ENCODE data around the gene PARVG. TPM values are rescaled to one million over a fixed set of nuclear protein-coding genes. Genes with fewer than 3 reads are reported as not detected.

Gene PARVG
- total RNA-seq, 2 experiments from 2014 or later = 76.5 to 76.9 TPM

GRCh38 chr22:44204739-44205515, 24.2 kb downstream of the PARVG start:
- Mint-ChIP-seq H3K36me3 (ENCODE audit: low read depth) (peaks cover 14% of the 10 kb centered on the region), H3K4me3 (no peak overlapping the region), H3K27me3 (no peaks in the 10 kb centered on the region), H3K4me1 (ENCODE audit: low read depth) (peaks cover 2% of the 10 kb centered on the region), H3K9me3 (peaks cover 9% of the 10 kb centered on the region), H3K27ac (no peak overlapping the region)
- CTCF ChIA-PET = no interaction called here
- DNase-seq = no peak
- no peak for ATAC-seq
- no peak for TF ChIP-seq CTCF (IDR thresholded peaks at IDR 0.05)
- POLR2A ChIA-PET = interaction anchor here (1.4 kb wide), 1 partner anchor 9 kb away, joined by 5 read pairs; no protein-coding TSS in a partner anchor
- intact Hi-C loops (cut with micrococcal nuclease) = no loop called here

- no peak overlapping the region for H3K27ac Mint-ChIP-seq
- H3K27me3 Mint-ChIP-seq = no peaks in the 10 kb centered on the region
- ChIA-PET POLR2A (interaction anchor here (1.4 kb wide), 1 partner anchor 10 kb away, joined by 5 read pairs; no protein-coding TSS in a partner anchor), CTCF (no interaction called here)
- no peak for TF ChIP-seq CTCF (IDR thresholded peaks at IDR 0.05)
- DNase-seq (no peak), ATAC-seq (no peak)
- H3K4me1 Mint-ChIP-seq (ENCODE audit: low read depth) = peaks cover 2% of the 10 kb centered on the region
- no peak overlapping the region for H3K4me3 Mint-ChIP-seq
- H3K36me3 Mint-ChIP-seq (ENCODE audit: low read depth) = peaks cover 16% of the 10 kb centered on the region
- H3K9me3 Mint-ChIP-seq = peaks cover 12% of the 10 kb centered on the region
- intact Hi-C loops (cut with micrococcal nuclease) = no loop called here
These were observed 25.0 kb downstream of the PARVG start for GRCh38 chr22:44205516-44206329.

- no peak for ATAC-seq
- H3K27ac Mint-ChIP-seq = no peak overlapping the region
- peaks cover 12% of the 10 kb centered on the region for H3K9me3 Mint-ChIP-seq
- intact Hi-C loops (cut with micrococcal nuclease) = no loop called here
- ChIA-PET POLR2A (no interaction called here), CTCF (no interaction called here)
- peaks cover 18% of the 10 kb centered on the region for H3K36me3 Mint-ChIP-seq (ENCODE audit: low read depth)
- H3K4me1 Mint-ChIP-seq (ENCODE audit: low read depth) = peaks cover 2% of the 10 kb centered on the region
- DNase-seq = no peak
- no peak for TF ChIP-seq CTCF (IDR thresholded peaks at IDR 0.05)
- H3K27me3 Mint-ChIP-seq = no peaks in the 10 kb centered on the region
- no peak overlapping the region for H3K4me3 Mint-ChIP-seq
These were observed 25.6 kb downstream of the PARVG start for GRCh38 chr22:44206330-44206645.

GRCh38 chr22:44206696-44207095, 26.0 kb downstream of the PARVG start:
- no peak overlapping the region for H3K27ac Mint-ChIP-seq
- POLR2A ChIA-PET = no interaction called here
- CTCF ChIA-PET = no interaction called here
- peaks cover 2% of the 10 kb centered on the region for H3K4me1 Mint-ChIP-seq (ENCODE audit: low read depth)
- H3K36me3 Mint-ChIP-seq (ENCODE audit: low read depth) = peaks cover 18% of the 10 kb centered on the region
- DNase-seq (no peak), ATAC-seq (no peak)
- H3K9me3 Mint-ChIP-seq = peaks cover 12% of the 10 kb centered on the region
- no peak for TF ChIP-seq CTCF (IDR thresholded peaks at IDR 0.05)
- H3K27me3 Mint-ChIP-seq = no peaks in the 10 kb centered on the region
- intact Hi-C loops (cut with micrococcal nuclease) = no loop called here
- no peak overlapping the region for H3K4me3 Mint-ChIP-seq

Data from activated CD8-positive, alpha-beta T cell treated with anti-CD3 and anti-CD28 coated beads for 36 hours (primary cell).